SK-N-SH treated with all-trans-retinoic acid at 6 μM for 48 hours (cell line): Measurements from ENCODE around the gene ADAMTSL3.

Experiments used
- ARNTL ChIP-seq: fragments of 450-650 bp; formaldehyde crosslinking; IDR thresholded peaks from 2 replicates; pipeline ENCODE4 v1.5.0; 2020; ENCODE audit warnings: low read depth, mild to moderate bottlenecking, moderate library complexity, borderline replicate concordance
- BACH2 ChIP-seq: fragments of 250-450 bp; sonication (Bioruptor Pico); IDR thresholded peaks from 2 replicates; pipeline ENCODE4 v1.9.0; 2021; ENCODE audit warnings: mild to moderate bottlenecking, borderline replicate concordance
- CREB5 ChIP-seq: fragments of 250-450 bp; sonication (Bioruptor Pico); IDR thresholded peaks from 2 replicates; pipeline ENCODE4 v1.5.1; 2020; ENCODE audit warnings: low read depth, mild to moderate bottlenecking, moderate library complexity
- CSDC2 ChIP-seq: fragments of 250-450 bp; sonication (Bioruptor Pico); IDR thresholded peaks from 2 replicates; pipeline ENCODE4 v1.5.0; 2020; ENCODE audit warnings: mild to moderate bottlenecking, moderate library complexity
- ISL1 ChIP-seq: fragments of 250-450 bp; sonication (Bioruptor Pico); IDR thresholded peaks from 2 replicates; pipeline ENCODE4 v2.1.2; 2022; ENCODE audit warnings: mild to moderate bottlenecking, moderate library complexity
- OSR1 ChIP-seq: fragments of 250-450 bp; sonication (Bioruptor Pico); IDR thresholded peaks from 2 replicates; pipeline ENCODE4 v1.8.0; 2022; ENCODE audit warnings: moderate library complexity, mild to moderate bottlenecking, inconsistent platforms
- PATZ1 ChIP-seq: fragments of 250-450 bp; sonication (Bioruptor Pico); IDR thresholded peaks from 2 replicates; pipeline ENCODE4 v1.8.0; 2020; ENCODE audit warnings: mild to moderate bottlenecking, moderate library complexity, borderline replicate concordance
- TOX ChIP-seq: fragments of 250-450 bp; sonication (Bioruptor Pico); IDR thresholded peaks from 2 replicates; pipeline ENCODE4 v1.8.0; 2021; ENCODE audit warnings: mild to moderate bottlenecking, moderate library complexity, borderline replicate concordance
- ZFP3 ChIP-seq: fragments of 250-450 bp; sonication (Bioruptor Pico); IDR thresholded peaks from 2 replicates; pipeline ENCODE4 v1.5.0; 2020; ENCODE audit warnings: mild to moderate bottlenecking, moderate library complexity
- ZFP30 ChIP-seq: fragments of 450-650 bp; formaldehyde crosslinking; IDR thresholded peaks from 2 replicates; pipeline ENCODE4 v1.5.0; 2022; ENCODE audit warnings: mild to moderate bottlenecking, moderate library complexity
- ZNF565 ChIP-seq: fragments of 450-650 bp; formaldehyde crosslinking; conservative IDR thresholded peaks from 2 replicates; pipeline ENCODE4 v1.5.0; 2020; ENCODE audit warnings: low read depth, mild to moderate bottlenecking, moderate library complexity
- TF ChIP-seq, protein P1 (sequence below): fragments of 250-450 bp; sonication (Bioruptor Pico); IDR thresholded peaks from 2 replicates; pipeline ENCODE4 v1.5.1; 2021; ENCODE audit warnings: mild to moderate bottlenecking, moderate library complexity

- no peak for TF ChIP-seq BACH2 (CRISPR knock-in tag)
- no peak for TF ChIP-seq ISL1
- TF ChIP-seq, protein P1, sequence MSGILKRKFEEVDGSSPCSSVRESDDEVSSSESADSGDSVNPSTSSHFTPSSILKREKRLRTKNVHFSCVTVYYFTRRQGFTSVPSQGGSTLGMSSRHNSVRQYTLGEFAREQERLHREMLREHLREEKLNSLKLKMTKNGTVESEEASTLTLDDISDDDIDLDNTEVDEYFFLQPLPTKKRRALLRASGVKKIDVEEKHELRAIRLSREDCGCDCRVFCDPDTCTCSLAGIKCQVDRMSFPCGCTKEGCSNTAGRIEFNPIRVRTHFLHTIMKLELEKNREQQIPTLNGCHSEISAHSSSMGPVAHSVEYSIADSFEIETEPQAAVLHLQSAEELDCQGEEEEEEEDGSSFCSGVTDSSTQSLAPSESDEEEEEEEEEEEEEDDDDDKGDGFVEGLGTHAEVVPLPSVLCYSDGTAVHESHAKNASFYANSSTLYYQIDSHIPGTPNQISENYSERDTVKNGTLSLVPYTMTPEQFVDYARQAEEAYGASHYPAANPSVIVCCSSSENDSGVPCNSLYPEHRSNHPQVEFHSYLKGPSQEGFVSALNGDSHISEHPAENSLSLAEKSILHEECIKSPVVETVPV (CRISPR knock-in tag), result no peak
- TF ChIP-seq CSDC2 (CRISPR knock-in tag), result no peak
- TF ChIP-seq TOX (CRISPR knock-in tag), result no peak
- no peak for TF ChIP-seq ZFP3
- no peak for TF ChIP-seq OSR1 (CRISPR knock-in tag)
- no peak for TF ChIP-seq ARNTL (CRISPR knock-in tag)
- no peak for TF ChIP-seq CREB5 (CRISPR knock-in tag)
- TF ChIP-seq ZNF565 (CRISPR knock-in tag), result no peak
- TF ChIP-seq ZFP30, result no peak
- TF ChIP-seq PATZ1, result no peak
Measured at GRCh38 chr15:84046064-84046637, 392.2 kb downstream of the ADAMTSL3 start.
